Non-pigmented ciliary epithelial cell (primary cell): Measurements from ENCODE around the gene GRIN2A.

Experiments
- DNase-seq: peaks from one replicate; pipeline ENCODE4 v3.0.0-alpha.2; 2010; ENCODE audit warnings: low read depth

The GRIN2A gene

GRCh38 chr16:10130538-10130937, 51.7 kb downstream of the GRIN2A start:
- no peak for DNase-seq

- DNase-seq, result no peak
Measured at GRCh38 chr16:10128397-10129258, 53.6 kb downstream of the GRIN2A start.

DNA sequence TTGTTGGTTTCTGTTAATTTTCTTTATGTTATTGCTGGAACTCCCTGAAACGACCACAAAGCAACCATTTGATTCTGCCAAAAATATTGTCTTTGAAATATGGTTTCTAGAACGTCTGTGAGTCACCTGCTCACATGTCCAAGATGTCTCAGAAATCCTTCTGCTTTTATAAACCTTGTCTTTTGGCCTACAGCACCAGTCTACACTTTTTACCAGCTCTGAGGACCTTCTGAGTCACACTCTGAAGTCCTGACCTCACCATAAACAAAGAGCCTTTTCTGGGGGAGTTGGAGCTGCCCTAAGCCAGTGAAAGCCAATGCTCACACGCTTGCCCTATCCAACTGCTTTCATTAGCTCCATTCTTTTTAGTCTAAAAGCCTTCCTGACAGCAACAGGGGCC, 55.5 kb downstream of the GRIN2A start:
- no peak for DNase-seq

GRCh38 chr16:10123141-10123540, 59.1 kb downstream of the GRIN2A start:
- no peak for DNase-seq

- DNase-seq, result no peak
Measured at GRCh38 chr16:10122546-10122945, 59.7 kb downstream of the GRIN2A start.

DNA sequence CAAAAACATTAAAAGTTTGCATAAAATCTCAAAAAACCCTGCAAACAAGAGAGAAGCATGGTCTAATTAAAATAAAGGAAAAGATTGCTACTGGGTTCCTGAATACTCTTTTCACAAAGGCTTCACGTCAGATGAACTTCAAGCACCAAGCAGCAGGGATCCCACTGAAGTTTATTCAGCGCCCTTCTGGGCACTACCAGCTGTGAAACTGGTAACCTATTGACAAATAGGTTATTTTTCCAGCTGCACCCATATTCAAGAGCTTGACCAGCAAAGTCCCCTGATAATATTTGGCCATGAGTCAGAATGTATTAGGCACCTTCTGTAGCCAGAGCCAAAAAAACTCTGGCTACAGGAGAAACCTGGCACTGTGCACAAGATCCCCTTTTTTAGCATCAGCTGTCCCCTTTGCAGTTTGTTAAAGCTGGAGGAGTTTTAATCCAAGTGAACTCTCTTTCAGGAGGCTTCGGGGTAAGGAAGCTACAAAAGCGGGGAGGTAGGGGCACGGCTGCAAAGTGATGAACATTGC, 60.3 kb downstream of the GRIN2A start:
- DNase-seq, result no peak

DNA sequence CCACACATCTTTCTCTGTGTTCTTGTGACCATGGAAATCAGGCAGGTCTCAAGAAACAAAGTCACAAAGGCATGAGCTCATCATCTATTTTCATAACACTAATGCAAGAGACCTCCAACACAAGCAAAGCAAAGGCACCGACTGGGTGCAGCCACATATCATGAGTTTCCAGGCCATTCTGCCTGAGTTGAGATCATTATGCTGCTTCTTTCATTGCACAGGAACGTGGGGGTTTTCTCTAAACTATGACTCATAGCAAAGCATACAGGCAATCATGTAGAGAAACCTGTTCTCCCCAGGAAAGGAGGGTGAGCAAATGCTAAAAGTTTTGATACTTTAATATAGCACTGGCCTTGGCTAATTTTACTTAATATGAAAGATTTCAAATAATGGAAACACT, 60.7 kb downstream of the GRIN2A start:
- DNase-seq, result peak; percentile 55

DNA sequence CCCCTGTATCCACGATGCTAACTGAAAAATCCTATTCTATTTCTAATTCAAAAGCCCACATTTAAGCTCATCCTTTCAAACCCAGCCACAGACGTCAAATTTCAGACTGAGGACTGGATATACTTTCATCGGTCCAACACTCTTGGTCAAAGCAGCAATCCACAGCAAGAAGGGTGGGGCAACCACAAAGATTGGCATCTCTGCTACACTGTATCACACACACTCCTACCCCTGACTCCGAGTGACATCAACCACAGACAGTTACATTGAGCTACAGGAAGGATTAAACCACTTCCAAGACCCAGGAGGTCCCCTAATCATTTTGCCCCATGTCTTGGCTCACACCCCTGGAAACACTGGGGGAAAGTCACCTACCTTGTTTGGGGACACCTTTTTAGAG, 61.3 kb downstream of the GRIN2A start:
- no peak for DNase-seq

DNA sequence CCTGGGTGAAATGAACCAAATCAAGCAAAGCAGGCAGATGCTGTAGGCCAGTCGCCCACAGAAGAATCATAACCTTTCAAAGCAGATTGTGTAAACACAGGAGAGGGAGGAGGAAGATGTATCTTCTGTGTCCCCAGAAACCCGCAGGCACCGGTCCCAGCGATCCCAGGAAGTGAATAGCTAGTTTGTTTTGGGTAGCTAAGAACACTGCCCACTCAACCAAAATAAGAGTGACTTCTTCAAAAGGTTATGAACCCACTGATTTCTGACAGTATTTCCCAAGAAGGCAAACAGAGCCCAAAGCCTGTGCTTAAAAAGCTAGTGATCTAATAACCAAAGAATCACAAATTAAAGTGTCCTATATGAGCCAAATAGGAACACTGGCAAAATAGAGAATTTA, 67.8 kb downstream of the GRIN2A start:
- DNase-seq, result no peak

- DNase-seq, result no peak
Measured at GRCh38 chr16:10113248-10113647, 69.0 kb downstream of the GRIN2A start.

DNA sequence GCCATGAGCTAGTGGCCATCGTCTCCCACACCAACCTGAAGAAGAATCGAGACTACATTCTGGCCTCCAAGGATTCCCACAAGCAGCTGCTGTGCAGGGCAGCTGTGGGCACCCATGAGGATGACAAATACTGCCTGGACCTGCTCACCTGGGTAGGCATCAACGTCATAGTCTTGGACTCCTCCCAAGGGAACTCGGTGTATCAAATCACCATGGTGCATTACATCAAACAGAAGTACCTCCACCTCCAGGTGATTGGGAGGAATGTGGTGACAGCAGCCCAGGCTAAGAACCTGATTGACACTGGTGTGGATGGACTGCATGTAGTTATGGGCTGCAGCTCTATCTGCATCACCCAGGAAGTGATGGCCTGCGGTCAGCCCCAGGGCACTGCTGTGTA, 70.2 kb downstream of the GRIN2A start:
- no peak for DNase-seq

DNA sequence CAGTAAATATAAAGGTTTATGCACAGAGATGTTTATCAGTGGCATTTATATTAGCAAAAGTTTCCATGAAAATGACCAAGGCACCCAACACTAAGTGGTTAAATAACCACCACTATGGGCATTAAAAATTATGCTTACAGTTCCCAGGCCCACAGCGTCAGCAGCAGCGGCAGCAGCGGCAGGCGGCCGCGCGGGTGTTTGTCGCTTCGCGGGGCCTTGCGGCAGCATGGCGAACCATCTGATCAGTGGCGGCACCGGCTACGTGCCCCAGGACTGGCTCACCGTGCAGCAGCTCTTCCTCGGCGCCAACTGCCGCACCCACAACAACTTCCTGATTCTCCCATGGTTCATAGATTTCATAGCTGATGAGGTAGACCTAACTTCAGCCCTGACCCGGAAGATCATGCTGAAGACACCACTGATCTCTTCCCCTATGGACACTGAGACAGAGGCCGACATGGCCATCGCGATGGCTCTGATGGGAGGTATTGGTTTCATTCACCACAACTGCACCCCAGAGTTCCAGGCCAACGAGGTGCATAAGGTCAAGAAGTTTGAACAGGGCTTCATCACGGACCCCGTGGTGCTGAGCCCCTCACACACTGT, 71.0 kb downstream of the GRIN2A start:
- no peak for DNase-seq

- DNase-seq, result no peak
Measured at GRCh38 chr16:10110552-10110951, 71.7 kb downstream of the GRIN2A start.

DNA sequence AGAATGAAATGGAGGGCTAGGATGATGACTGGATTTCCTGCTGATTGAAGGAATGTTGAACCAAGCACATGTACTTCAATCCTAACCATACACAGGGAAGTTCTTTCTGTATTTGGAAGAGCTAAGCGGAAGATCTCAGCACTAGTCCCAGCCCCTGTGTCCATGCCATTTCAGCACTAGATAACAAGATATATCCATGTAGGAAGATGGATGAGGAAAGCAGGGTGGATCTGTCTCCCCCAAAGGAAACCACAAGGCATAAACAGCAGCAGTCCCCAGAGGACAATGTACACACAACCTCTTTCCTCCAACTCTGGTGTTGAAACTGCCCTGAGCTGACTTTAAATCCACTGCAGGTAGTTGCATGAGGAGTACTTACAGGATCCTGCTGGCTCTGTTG, 75.1 kb downstream of the GRIN2A start:
- no peak for DNase-seq

GRCh38 chr16:10103700-10104099, 78.5 kb downstream of the GRIN2A start:
- no peak for DNase-seq

- no peak for DNase-seq
Measured at GRCh38 chr16:10103118-10103517, 79.1 kb downstream of the GRIN2A start.

GRCh38 chr16:10100829-10101228, 81.4 kb downstream of the GRIN2A start:
- DNase-seq, result no peak

- DNase-seq, result no peak
Measured at GRCh38 chr16:10098991-10099390, 83.2 kb downstream of the GRIN2A start.

GRCh38 chr16:10097271-10097670, 85.0 kb downstream of the GRIN2A start:
- no peak for DNase-seq

DNA sequence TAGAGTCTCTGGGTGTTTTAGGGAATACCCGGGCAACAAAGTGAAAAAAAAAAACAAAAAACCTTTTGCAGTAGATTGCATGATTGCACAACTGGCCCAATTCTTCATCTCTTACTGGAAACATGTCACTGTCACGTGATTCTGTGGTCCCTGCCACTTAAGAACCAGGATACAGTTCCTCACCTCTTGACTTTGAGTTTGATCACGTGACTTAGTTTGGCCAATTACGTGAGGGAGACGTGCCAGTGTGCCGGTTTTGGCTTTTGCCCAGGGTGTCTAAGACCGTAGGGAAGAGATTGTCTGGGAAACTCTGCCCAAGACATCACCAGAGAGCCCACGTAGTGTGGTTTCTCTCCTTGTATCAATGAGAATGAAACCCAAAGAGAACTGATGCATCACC, 88.7 kb downstream of the GRIN2A start:
- no peak for DNase-seq

- DNase-seq, result no peak
Measured at GRCh38 chr16:10090816-10091215, 91.4 kb downstream of the GRIN2A start.

GRCh38 chr16:10088380-10088793, 93.8 kb downstream of the GRIN2A start:
- DNase-seq, result no peak

DNA sequence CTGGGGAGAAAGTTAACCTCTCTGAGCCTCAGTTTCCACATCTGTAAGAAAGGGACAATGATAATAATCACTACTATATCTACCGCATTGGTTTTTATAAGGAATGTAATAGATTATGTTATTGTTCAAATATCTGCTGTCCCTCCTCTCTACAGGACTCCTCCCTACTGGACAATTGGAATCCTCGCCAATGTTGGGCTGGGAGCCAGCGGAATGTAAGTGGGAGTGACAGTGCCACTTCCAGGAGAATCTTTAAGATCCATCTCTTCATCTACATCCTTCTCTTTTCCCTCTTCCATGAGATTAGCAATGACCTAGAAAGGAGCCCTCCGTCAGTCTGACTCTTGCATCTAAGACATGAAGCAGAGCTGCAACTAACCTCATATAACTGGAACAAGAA, 95.1 kb downstream of the GRIN2A start:
- no peak for DNase-seq

GRCh38 chr16:10086620-10087019, 95.6 kb downstream of the GRIN2A start:
- no peak for DNase-seq
